Stimulated activated CD8-positive, alpha-beta memory T cell treated with anti-CD3 and anti-CD28 coated beads, Interleukin-4, amount 100 ng/mL, for 24 hours (primary cell): Measurements from ENCODE around the gene HERPUD1.
"Not testable (repeated sequence)": the region's sequence is repeated elsewhere in the genome, so short reads cannot be mapped to it uniquely, and the experiment has no call there.

Source experiments
- DNase-seq: peaks from one replicate; pipeline ENCODE4 v3.0.0-alpha.2; 2020; ENCODE audit warnings: low read depth

The HERPUD1 gene, protein sequence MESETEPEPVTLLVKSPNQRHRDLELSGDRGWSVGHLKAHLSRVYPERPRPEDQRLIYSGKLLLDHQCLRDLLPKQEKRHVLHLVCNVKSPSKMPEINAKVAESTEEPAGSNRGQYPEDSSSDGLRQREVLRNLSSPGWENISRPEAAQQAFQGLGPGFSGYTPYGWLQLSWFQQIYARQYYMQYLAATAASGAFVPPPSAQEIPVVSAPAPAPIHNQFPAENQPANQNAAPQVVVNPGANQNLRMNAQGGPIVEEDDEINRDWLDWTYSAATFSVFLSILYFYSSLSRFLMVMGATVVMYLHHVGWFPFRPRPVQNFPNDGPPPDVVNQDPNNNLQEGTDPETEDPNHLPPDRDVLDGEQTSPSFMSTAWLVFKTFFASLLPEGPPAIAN

DNA sequence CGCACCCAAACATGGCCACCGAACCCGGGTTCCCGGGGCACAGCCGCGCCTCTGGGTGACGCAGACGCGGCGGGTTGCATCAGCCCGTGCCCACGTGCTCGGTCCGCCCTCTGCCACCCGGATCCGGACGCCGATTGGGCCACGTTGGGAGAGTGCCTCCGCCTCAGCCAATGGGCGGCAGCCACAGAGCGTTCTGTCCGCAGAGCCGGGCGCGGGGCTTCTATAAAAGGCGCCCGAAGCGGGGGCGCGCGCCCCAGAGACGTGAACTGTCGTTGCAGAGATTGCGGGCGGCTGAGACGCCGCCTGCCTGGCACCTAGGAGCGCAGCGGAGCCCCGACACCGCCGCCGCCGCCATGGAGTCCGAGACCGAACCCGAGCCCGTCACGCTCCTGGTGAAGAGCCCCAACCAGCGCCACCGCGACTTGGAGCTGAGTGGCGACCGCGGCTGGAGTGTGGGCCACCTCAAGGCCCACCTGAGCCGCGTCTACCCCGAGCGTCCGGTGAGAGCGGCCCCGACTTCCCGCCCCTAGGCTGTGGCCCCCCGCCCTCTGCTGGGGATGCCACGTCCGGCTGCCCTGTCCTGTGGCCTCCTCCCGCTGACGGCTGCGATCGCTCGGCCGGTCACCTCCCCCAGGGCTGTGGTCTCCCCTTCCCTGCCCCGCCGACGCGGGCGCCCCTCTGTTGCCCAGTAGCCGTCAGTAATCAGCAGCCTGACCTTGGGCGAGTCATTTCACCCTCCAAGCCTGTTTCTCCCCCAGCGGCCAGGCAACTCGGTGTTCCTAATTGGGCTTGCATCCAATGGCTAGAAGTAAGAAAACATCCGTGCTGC lies at the start of gene HERPUD1:
Gene HERPUD1, plus strand, starts transcription at position 251 of the 829 bp plus-strand sequence. Its CDS starts 103 bp downstream, at position 354.
- peak; percentile 98 for DNase-seq

DNA sequence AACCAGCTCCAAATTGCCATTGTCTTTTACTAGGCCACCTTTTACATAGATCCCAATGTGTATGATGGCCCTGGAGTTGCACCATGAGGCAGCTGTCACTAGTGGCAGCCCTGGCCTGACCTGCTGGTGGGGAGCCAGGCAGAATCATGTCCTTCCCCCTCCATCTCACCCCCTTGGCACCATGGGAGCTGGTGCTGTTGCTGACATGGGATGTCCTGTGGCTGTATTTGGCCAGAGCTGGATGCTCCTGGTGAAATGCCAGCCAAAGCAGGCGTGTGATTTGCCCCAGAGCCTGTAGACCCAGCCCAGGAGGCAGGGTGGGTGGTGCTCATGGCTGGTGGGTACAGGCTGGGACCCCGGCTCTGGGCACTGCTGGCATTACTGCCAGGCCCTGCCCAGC lies 48.4 kb upstream of the HERPUD1 start:
- DNase-seq = no peak

DNA sequence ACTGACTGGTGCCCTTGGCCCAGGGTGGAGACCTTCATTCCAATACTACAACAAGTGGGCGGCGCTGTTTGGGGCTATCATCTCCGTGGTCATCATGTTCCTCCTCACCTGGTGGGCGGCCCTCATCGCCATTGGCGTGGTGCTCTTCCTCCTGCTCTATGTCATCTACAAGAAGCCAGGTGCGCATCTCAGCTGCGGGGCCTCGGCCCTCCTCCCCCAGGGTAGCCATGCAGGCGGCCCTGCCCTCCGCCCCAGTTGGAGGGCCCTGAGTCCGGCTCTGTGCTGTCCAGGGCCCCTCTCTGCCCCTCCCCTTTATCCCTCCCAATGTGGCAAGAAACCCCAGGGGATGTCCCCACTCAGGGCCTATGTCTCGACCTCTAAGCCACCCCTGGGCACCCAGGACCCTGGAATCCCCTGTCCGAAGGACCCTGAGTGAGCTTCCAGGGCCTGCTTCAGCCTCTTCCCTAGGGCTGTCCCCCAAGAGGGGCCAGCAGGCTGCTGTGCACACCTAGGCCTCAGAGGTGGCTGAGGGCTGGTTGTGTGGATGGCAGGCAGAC lies 47.8 kb upstream of the HERPUD1 start:
- no peak for DNase-seq

DNA sequence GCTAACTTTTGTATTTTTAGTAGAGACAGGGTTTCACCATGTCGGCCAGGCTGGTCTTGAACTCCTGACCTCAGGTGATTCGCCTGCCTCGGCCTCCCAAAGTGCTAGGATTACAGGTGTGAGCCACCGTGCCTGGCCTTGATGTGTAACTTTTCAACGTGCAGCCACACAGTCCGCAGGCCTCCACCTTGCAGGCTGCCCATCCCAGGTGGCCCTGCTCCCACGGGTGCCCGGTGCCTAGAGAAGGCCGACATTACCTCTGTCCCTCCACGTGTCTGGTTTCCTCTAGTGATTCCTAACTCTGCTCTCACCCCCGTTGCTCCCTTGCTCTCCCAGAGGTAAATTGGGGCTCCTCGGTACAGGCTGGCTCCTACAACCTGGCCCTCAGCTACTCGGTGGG lies 47.0 kb upstream of the HERPUD1 start:
- not testable (repeated sequence) for DNase-seq

DNA sequence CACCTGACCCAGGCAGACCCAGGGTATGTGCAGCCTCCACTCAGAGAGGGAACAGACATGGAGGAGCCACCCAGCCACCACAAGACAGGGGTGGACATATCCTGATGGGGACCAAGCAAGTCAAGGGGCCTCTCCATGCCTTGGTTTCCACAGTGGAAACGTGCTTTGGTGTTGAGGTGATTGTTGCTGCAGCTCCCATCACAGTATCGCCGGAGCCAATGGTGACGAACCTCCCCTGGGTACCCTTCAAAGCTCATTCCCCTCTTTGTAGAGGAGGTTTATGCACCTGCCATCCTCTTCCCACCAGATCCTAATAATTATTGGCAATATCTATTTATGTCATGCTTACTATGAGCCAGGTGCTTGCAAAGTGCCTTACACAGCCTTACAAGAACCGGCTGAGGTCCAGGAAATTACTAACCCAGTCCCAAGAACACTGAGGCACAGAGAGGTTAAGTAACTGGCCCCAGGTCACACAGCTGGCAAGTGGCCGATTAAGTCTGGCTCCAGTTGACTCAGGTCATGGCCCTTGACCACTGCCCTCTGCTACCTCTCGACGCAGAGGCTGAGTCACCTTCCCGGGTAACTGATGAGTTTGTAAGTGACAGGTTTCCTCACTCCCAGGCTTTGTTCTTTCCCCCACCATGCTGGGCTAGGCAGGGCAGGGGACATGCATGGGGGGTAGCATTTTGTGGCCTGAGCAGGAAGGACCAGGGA lies 46.3 kb upstream of the HERPUD1 start:
- no peak for DNase-seq

DNA sequence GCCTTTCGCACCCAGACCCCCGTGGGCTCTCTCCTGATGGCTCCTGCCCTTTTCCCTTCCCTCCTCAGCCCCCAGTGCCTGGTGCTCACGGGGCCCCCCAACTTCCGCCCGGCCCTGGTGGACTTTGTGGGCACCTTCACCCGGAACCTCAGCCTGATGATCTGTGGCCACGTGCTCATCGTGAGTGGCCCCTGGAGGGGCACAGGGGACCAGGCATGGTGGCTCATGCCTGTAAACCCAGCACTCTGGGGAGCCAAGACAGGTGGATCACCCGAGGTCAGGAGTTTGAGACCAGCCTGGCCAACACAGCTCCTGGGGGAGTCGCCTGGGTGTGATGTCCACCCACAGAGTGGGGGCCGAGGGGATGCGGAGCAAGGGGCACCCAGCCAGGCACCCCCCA lies 45.6 kb upstream of the HERPUD1 start:
- no peak for DNase-seq

DNA sequence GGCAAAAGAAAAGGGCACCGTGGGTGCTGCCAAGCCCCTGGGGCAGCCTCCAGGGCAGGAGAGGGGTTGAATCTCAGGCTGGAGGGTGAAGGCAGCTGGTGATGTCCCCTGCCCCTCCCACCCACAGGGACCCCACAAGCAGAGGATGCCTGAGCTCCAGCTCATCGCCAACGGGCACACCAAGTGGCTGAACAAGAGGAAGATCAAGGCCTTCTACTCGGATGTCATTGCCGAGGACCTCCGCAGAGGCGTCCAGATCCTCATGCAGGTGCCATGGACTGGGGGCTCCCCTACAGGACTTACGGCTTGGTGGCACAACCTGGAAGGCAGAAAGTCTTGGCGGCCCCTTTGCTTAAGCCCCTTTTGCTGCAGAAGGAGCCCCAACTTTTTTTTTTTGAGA lies 45.1 kb upstream of the HERPUD1 start:
- DNase-seq = no peak

DNA sequence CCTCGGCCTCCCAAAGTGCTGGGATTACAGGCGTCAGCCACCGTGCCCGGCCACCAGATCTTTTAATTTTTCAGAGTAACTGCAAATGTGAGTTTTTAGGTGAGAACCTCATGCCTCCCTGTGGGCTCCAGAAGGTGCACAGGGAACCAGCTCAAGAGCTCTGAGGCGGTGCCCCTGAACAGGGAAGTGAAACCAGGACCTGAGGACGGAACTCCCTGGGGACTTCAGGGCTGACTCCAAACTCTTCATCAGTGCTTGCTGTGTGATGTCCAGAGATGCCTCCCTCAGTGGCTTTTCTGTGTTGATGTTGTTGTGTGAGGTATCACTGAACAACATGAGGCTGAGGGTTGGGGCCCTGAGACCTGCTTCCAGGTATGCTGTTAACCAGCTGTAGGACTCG lies 43.1 kb upstream of the HERPUD1 start:
- no peak for DNase-seq

DNA sequence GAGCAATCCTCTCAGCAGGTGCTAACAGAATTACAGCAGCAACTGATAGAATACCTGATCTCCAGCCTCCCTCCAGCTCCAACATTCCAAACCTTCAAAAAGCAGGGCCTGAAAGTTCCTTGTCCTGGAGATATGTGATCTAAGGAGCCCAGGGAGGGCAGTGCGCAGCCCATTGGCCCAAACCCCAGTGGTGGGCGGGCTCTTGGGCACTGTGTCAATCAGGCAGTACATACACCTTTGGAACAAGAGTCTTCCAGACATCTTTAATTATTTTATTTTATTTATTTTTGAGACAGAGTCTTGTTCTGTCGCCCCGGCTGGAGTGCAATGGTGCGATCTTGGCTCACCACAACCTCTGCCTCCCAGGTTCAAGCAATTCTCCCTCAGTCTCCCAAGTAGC lies 42.7 kb upstream of the HERPUD1 start:
- no peak for DNase-seq

DNA sequence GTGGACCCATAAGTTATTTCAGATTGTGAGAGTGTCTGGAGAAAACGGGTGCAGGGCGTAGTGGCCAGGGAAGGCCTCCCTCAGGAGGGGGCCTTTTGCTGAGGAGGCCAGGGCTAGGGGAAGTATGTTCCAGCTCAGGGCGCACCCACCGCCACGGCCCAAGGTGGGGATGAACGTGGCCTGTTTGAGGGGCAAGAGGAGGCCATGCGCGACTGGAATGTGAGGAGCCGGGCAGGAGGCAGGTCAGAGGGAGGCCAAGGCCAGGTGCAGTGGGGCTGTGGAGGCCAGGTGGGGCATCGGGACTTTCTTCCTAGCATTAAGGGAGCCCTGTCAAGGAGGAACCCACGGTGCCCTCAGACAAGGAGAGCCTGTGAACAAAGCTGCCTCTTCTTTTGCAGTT lies 40.3 kb upstream of the HERPUD1 start:
- no peak for DNase-seq

DNA sequence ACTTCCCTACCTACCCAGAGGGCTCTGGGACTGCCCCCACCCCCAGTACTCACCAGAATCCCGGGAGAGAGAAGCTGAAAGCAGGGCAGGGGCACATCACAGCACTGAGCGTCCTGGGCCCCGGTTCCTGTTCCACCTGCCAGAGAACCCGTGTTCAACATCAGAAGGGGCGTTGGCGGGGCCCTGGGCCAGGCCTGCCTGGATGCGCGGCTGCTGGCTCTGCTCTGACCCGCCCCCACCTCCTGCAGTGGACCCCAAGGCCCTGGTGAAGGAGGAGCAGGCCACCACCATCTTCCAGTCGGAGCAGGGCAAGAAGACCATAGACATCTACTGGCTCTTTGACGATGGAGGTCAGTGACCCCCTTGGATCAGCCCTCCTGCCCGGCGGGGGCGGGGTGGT lies 39.2 kb upstream of the HERPUD1 start:
- no peak for DNase-seq

DNA sequence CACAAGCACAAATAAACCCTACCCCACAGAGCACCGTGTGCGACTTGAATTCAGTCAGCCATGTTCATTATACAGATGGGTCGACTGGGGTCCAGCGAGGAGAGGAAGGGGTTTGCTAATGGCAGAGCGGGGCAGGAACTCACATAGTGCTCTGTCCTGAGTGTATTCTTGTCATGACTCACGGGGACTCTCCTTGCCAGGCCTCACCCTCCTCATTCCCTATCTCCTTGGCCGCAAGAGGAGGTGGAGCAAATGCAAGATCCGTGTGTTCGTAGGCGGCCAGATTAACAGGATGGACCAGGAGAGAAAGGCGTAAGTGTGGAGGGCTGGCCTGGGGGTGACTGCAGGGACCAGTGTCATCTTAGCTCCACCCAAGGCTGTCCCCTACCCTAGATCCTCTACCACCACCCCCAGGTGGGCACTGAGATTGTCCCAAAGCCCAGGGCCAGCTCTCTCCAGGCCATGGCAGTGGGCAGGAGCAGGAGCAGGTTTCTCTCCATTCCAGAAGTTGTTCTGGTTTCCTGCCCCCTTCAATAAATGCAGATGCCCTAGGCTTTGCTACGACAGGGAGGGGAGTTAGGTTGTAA lies 37.5 kb upstream of the HERPUD1 start:
- no peak for DNase-seq

DNA sequence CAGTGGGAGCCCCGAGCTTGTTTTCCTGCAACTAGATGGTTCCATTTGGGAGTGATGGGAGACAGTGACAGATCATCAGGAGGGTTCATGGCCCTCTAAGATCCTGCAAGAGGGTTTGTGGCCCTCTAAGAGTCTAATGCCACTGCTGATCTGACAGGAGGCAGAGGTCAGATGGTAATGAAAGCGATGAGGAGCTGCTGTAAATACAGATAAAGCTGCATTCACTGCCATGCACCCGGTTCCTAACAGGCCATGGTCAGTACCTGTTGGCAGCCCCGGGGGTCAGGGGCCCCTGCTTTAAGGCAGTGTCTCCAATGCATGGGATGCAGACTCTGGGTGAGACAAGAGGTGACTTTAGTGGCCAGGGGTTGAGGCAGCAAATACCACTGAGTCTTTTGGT lies 36.1 kb upstream of the HERPUD1 start:
- no peak for DNase-seq

DNA sequence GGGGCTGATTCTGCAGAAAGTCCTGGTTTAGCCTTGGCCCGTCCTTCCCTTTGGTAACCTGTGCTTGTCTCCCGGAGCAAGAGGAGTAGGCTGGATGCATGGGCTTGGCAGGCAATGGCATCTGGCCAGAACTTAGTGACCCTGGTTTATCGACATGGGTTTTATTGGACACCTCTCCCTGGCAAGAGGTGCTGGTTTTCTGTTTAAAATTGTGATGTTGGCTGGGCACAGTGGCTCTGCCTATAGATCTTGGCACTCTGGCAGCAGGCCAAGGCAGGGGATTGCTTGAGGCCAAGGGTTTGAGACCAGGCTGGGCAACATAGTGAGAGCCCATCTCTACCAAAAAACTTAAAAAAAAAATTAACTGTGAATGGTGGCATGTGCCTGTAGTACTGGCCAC lies 35.7 kb upstream of the HERPUD1 start:
- DNase-seq = no peak

DNA sequence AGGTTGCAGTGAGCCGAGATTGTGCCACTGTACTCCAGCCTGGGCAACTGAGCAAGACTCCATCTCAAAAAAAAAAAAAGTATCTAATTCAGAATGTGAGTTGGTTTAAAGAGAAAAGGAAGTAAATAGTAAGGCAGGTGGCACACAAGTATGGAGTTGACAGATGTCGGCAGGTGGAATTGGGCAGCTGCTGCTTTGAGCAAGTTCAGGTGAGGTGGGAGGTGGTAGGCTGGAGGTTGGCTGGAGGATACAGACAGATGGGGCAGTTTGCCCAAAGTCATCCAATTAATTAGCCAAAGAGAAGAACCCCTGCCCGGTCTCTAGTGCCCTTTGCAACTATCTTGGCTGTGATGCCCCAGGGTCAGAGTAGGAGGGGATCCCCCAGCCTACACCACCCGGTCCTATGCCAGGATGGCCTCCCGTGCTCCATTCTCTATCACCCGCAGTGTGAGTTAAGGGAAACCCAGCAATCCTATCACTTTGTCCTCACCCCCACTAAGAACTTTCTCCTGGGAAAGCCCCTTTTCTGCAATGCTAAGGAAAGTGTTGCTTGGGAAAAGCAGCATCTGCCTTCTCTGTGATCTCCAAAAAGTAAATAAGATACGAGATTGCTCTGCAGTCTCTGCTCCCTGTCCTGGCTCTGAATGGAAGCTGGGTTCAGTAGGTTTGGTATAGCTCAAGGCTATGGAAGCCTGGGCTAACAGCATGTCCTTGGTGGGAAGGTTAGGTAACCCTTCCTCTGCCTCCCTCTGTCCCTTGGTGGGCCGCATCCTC lies 34.7 kb upstream of the HERPUD1 start:
- no peak for DNase-seq

DNA sequence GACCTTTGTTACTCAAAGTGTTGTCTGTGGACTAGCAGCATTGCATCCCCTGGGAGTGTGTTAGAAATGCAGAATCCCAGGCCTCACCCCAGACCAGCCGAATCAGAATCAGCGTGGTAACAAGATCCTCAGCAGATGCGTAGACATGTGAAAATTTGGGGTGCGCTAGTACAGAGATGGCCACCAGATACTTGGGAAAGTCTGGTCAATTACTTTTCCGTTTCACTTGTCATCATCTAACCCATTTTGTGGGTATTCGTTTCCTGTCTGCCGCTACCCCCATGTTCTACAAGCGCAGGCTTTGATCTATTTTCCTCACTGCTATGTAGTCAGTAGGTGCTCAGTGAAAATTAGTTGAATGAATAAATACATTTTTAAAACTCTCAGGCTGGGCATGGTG lies 33.1 kb upstream of the HERPUD1 start:
- no peak for DNase-seq

DNA sequence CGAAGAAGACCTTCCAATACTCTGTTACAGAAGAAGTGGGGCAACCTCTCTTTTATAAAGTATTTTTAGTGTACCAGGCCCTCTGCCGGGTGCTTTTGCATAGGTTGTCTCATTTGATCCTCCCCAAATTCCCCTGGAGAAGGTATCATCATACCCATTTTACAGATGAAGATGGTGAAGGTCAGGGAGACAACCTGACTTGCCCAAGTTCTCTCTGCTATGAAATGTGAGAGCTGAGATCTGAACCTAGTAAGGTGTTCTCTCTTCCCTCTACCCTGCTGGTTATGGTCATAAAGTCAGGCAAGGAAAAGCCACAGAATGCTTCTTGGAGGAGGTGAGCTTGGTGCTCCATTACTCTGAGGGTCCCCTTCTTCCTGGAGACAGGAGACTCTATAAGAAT lies 28.1 kb upstream of the HERPUD1 start:
- DNase-seq = no peak

DNA sequence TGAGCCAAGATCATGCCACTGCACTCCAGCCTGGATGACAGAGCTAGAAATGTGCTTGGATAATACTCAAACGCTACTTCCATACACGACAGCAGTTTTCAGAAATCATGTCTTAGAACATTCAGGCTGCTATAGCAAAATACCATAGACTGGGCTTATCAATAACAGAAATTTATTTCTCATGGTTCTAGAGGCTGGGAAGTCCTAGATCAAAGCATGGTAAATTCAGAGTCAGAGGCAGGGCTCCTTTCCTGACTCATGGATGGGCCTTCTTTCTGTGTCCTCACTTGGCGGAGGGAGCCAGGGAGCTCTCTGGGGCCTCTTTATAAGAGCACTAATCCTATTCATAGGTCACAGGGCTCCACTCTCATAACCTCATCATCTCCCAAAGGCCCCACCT lies 24.5 kb upstream of the HERPUD1 start:
- DNase-seq = no peak

DNA sequence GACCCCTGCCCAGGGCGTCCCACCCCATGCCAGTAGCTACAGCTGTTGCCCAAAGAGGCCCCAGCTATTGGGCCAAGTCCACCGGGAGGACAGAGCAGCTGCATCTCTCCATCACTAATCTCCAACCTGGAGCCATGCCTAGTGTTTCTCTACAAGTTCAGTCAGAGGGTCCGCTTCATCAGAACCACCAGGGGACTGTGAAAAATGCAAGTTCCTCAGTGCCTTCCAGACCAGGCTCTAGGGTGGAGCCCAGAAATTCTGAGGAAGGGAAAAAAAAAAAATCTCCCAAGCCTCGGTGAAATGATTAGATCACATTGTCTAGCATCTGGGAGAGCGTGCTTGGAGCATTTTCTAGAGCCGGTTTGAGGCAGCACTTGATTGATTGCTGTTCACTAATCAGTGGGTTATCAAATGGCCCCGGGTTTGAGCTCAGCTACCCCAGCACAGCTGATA lies 22.4 kb upstream of the HERPUD1 start:
- no peak for DNase-seq

DNA sequence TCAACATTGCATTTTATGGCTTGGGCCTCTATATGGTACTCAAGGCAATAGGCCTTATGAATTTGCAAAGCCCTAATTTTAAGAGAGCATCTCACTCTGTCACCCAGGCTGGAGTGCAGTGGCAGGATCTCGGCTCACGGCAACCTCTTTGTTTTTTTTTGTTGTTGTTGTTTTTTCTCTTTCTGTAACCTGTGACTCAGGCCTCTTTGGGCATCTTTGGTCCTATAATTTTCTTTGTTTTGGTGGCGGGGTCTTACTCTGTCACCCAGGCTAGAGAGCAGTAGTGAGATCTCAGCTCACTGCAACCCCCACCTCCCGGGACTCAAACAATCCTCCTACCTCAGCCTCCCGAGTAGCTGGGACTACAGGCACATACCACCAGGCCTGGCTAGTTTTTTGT lies 21.8 kb upstream of the HERPUD1 start:
- DNase-seq = no peak
